Sigmoid colon (tissue), 4 donors: ENCODE data around the gene LGALSL.

ENCODE experiments used
- CTCF ChIP-seq, 4 experiments: fragments of 450-650 bp in 3 of 4; fragments of 200-600 bp in 1 of 4; IDR thresholded peaks; one replicate each; pipeline ENCODE4 v1.5.1; 2016 to 2019; ENCODE audit warnings: antibody characterized with exemption in 4 of 4, mild to moderate bottlenecking in 3 of 4, moderate library complexity in 2 of 4
- POLR2A ChIP-seq, 2 donors: fragments of 450-650 bp; IDR thresholded peaks; one replicate each; pipeline ENCODE4 v1.6.1; 2016; ENCODE audit warnings: antibody characterized with exemption in 2 of 2, mild to moderate bottlenecking in 2 of 2, moderate library complexity in 2 of 2
- POLR2AphosphoS5 ChIP-seq, 4 donors: sonication (generic); formaldehyde crosslinking; IDR thresholded peaks; one replicate each; pipeline ENCODE4 v1.6.1; 2017; ENCODE audit warnings: antibody characterized with exemption in 4 of 4

- TF ChIP-seq POLR2A (IDR thresholded peaks at IDR 0.05) (no peak), CTCF (IDR thresholded peaks at IDR 0.05) (no peak), POLR2AphosphoS5 (IDR thresholded peaks at IDR 0.05) (no peak)
Measured at GRCh38 chr2:64478502-64479230, 24.7 kb downstream of the LGALSL start.
